DMS53 treated with DMSO at 0.1 percent for 48 hours (cell line): ENCODE data around the gene POLA2.
A peak's percentile ranks its signal among the peaks of the same experiment; 100 is the strongest.
"Not testable (repeated sequence)": the region's sequence is repeated elsewhere in the genome, so short reads cannot be mapped to it uniquely, and the experiment has no call there.

Experiments used
- DNase-seq: peaks from one replicate; lab custom pipeline; 2025; ENCODE audit not compliant: unreplicated experiment; lab: John Stamatoyannopoulos, UW

POLA2 gene

DNA sequence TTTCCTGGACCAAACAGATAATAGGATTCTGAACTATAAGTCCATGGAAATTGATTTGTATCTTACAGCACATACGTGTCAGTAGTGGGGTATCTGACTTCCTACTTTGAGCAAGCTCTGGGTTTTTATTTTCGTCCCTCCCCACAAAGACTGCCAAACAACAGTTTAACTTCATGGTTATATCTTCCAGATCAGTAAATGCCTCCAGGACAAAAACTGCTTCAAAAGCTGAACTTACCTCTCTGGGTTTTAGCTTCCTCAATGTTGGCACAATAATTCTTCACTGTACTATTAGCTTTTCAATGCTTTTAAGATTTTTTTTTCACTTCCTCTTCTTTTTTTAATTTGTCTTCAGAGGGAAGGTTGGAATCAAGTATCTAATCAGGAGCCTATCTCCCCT is 67.7 kb downstream of the POLA2 start:
- DNase-seq = no peak

DNA sequence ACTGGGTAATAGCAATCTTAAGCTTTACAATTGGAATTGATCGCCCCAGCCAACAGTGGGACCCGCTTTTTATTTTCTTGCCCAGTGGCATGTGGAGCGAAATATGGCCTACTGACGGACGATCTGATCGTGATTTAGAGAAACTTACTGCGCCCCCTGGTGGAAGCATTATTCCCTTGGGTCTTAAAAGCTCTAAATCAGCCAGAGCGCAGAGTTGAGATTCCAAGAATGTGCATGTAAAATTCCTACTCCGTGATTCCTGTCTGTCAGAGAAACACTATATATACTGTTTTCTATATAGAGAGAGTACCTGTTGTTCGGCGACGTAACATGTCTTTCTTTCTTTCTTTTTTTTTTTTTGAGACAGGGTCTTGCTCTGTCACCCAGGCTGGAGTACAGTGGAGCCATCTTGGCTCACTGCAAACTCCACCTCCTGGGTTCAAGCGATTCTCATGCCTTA is 68.2 kb downstream of the POLA2 start:
- DNase-seq = peak; percentile 77

DNA sequence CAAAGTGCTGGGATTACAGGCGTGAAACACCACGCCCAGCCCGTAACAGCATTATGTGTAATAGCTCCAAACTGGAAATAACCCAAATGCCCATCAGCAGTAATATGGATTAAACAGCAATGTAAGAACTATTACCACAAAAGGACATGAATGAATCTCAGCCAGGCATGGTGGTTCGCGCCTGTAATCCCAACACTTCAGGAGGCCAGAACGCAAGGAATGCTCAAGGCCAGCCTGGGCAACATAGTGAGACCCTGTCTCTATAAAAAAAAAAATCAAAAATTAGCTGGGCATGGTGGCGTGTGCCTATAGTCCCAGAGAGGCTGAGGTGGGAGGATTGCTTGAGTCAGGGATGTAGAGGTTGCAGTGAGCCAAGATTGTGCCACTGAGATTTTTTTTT is 68.8 kb downstream of the POLA2 start:
- DNase-seq = no peak

DNA sequence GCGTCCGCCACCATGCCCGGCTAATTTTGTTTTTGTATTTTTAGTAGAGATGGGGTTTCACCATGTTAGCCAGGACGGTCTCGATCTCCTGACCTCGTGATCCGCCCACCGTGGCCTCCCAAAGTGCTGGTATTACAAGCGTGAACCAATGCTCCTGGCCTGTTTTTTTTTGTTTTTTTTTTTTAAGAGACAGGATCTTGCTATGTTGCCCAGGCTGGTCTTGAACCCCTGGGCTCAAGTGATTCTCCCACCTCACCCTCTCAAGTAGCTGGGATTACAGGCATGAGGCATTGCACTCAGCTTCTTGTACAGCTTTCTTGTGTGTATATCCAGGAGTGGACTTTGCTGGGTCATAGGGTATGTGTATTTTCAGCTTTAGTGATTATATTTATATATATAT is 70.8 kb downstream of the POLA2 start:
- not testable (repeated sequence) for DNase-seq

DNA sequence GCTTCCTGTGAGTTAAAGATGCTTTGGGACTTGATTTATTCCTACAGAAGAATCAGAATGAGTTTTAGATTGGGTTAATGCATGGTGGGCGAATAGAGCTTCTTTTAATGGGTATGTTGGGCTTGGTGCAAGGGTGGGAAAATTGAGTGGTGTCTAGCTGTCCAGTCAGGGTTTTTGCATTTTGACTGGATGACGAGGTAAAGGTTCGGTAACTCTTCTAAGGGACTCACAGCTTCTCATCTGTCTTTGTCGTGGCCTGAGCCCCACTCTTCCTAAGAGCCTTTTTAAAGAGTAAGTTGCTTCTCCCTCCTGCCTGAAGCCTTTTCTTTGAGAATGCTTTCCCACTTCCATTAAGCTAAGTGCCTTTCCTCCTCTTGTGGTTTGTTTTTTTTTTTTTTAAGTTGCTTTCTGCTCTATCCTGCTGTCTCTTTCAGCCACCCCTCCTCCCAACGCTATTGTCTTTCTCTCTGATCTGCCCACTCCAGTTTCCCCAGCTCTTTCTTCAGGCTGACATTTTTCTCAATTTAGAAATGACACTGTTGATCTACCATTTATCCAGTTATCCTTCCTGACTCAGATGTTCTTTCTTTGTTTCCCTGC is 73.0 kb downstream of the POLA2 start:
- no peak for DNase-seq

DNA sequence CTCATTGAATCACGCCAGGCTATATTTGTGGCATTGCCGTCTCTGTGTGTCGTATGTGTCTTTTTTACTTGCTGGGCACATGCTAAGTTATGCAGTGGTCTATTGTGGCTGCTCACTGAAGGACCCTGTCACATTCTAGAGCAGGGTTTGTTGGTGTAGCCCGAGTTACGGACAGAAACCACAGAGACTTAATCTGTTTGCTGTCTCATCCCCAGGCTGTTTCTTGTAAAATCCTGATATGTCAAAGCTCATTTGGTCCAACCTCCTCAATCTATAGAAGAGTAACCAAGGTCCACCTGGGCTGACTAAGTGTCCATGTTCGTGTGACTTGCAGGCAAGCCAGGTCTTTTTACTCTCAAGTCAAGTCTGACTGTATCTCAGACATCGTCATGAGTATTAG is 76.9 kb downstream of the POLA2 start:
- no peak for DNase-seq

DNA sequence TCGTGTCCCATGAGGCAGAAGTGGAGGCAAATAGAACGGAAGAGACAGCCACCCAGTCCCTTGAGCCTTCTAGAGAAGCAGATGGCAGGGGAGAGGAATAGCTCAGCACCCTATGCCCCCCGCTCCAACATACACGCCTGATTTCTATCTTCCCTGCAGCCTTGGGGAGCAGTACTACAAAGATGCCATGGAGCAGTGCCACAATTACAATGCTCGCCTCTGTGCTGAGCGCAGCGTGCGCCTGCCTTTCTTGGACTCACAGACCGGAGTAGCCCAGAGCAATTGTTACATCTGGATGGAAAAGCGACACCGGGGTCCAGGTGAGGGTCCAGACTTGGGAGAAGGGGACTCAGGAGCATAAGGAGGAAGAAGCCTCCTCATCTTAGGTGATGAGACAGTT is 78.5 kb downstream of the POLA2 start:
- DNase-seq = no peak

DNA sequence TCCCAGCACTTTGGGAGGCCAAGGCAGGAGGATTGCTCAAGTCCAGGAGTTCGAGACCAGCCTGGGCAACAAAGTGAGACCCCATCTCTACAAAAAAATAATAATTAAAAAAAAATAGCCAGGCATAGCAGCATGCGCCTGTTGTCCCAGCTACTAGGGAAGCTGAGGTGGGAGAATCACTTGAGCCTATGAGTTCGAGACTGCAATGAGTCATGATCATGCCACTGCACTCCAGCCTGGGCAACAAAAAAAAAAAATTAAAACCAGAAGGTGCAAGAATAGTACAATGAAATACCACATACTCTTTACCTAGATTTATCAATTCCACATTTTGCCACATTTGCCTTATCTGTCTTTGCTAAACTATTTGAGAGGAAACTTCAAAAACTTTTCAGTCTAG is 80.1 kb downstream of the POLA2 start:
- DNase-seq = no peak
